GM12865 (cell line): ENCODE measurements around the gene GPRIN3.
"Not testable (repeated sequence)": the region's sequence is repeated elsewhere in the genome, so short reads cannot be mapped to it uniquely, and the experiment has no call there.

Source experiments
- DNase-seq: peaks from one replicate; pipeline ENCODE4 v3.0.0; 2010; ENCODE audit warnings: low read depth
- H3K4me3 ChIP-seq: 2 replicates; pipeline ENCODE4 v1.5.1; 2011; ENCODE audit warnings: mild to moderate bottlenecking, low read depth, low read length, control low read depth
- CTCF ChIP-seq: IDR thresholded peaks from 2 replicates; pipeline ENCODE4 v1.5.1; 2011; ENCODE audit warnings: low read length, control low read depth, low read depth, inconsistent platforms; ENCODE audit not compliant: insufficient read depth; ENCODE audit errors: missing control alignments

GPRIN3 gene

GRCh38 chr4:89256203-89256800 is 51.3 kb downstream of the GPRIN3 start:
- no peak for TF ChIP-seq CTCF
- no peak for DNase-seq
- H3K4me3 ChIP-seq = no peak overlapping the region

- TF ChIP-seq CTCF = peak; percentile 76
- H3K4me3 ChIP-seq = no peak overlapping the region
- peak; percentile 24 for DNase-seq
Observed at GRCh38 chr4:89254847-89255246, 52.8 kb downstream of the GPRIN3 start.

- not testable (repeated sequence) for DNase-seq, H3K4me3 ChIP-seq
Observed at GRCh38 chr4:89254347-89254746, 53.3 kb downstream of the GPRIN3 start.

GRCh38 chr4:89253935-89254334 is 53.7 kb downstream of the GPRIN3 start:
- H3K4me3 ChIP-seq = no peak overlapping the region
- DNase-seq = no peak
- no peak for TF ChIP-seq CTCF

- no peak for TF ChIP-seq CTCF
- DNase-seq = no peak
- no peak overlapping the region for H3K4me3 ChIP-seq
Observed at GRCh38 chr4:89253311-89253710, 54.3 kb downstream of the GPRIN3 start.

- no peak for DNase-seq
- TF ChIP-seq CTCF = no peak
- H3K4me3 ChIP-seq = no peak overlapping the region
Observed at GRCh38 chr4:89251396-89251795, 56.2 kb downstream of the GPRIN3 start.

GRCh38 chr4:89249716-89250361 is 57.8 kb downstream of the GPRIN3 start:
- DNase-seq = no peak
- H3K4me3 ChIP-seq = no peak overlapping the region
- no peak for TF ChIP-seq CTCF
